Fibroblast of villous mesenchyme (primary cell): ENCODE data around the gene LMO7. TPM values are rescaled to one million over a fixed set of nuclear protein-coding genes. Genes with fewer than 3 reads are reported as not detected.

Experiments
- DNase-seq: peaks from one replicate; pipeline ENCODE4 v3.0.0-alpha.2; 2010; ENCODE audit warnings: low read depth
- H3K4me3 ChIP-seq: 2 replicates; pipeline ENCODE4 v1.5.1; 2011; ENCODE audit warnings: low read depth, mild to moderate bottlenecking, low read length
- CTCF ChIP-seq: IDR thresholded peaks from 2 replicates; pipeline ENCODE4 v1.5.1; 2012; ENCODE audit warnings: low read depth, mild to moderate bottlenecking, low read length; ENCODE audit not compliant: insufficient read depth
- total RNA-seq: library from RNA; depleted of rRNA; stranded (reverse); fragments of >200 nt; gene quantifications from 2 replicates; pipeline ENCODE4 v1.2.3, GENCODE V29; 2012

The LMO7 gene
- total RNA-seq, 1 donor = 174 TPM

GRCh38 chr13:75635101-75635827 lies 866 bp upstream of the LMO7 start:
- TF ChIP-seq CTCF = no peak
- peak overlapping the region; percentile 78 for H3K4me3 ChIP-seq
- DNase-seq = peak; percentile 47

GRCh38 chr13:75636436-75637180 lies 478 bp downstream of the LMO7 start:
- DNase-seq = peak; percentile 58
- TF ChIP-seq CTCF = no peak

DNA sequence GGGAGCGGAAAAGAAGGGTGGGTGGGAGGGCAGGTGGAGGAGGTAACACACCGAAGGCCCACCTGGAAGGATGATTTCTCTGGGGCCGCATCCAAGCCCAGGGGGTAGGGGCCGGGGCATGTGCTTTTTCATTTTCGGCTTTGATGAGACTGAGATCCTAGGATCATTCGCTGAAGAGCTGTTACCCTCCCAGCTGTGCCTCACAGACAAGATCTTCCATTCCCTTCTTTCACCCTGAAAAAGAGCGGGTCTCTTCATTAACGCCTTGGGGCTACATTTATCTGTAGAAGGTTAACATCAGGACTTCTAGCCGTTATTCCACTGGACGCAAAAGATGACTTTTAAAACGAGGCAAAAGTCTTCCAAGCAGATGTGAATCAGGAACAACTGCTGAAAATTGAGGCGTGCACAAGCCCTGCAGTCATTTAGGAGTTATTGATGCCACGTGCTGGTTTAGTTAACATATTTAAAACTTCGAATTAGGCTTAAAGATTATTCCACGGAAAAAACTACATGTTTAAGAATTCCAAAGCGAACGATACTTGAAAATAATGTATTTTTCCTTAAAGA lies 1.1 kb downstream of the LMO7 start:
- peak; percentile 42 for DNase-seq
- peak overlapping the region; percentile 78 for H3K4me3 ChIP-seq
- TF ChIP-seq CTCF = no peak

More at GRCh38 chr13:75636436-75637180, 478 bp downstream of the LMO7 start:
- peak overlapping the region; percentile 78 for H3K4me3 ChIP-seq

DNA sequence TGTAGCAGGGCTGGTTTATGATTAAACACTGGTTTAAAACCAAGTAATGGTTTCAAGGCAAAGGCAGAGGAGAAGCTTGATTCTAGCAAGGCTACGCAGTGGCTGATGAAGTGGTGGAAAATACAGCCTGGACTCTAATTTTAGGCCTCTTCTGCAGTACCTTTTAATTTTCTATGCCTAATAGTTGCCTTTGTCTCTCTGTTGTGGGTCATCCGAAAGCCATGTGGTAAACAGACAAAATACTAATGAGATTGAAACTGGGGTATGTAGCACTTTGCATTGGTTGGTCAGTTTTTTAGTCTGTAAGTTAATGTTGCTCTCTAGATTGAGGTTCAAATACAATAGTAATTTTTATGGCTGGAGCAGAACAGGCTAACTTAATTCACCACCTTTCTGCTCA lies 3.3 kb downstream of the LMO7 start:
- TF ChIP-seq CTCF = no peak
- no peak for DNase-seq
- H3K4me3 ChIP-seq = no peak overlapping the region

- no peak overlapping the region for H3K4me3 ChIP-seq
- DNase-seq = no peak
- TF ChIP-seq CTCF = no peak
These were observed 4.9 kb downstream of the LMO7 start for GRCh38 chr13:75641026-75641425.

DNA sequence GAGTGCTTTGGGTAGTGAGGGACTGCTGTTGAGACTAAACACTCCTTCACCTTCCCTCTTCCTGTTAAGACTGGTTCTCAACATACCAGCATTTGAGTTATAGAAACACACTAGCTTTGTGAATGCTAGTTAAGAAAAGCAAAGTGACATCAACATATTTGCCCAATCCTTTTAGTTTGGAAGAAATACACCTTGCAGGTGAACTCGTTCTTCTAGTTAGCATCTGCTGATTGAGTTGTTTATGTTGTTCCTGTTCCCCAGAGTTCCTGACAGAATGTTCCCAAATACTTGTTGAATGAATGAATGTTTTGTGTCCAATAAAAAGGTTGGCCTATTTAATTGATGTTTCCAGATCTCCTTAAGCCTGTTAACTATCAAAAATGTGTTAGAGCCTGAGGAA lies 7.1 kb downstream of the LMO7 start:
- no peak for DNase-seq
- H3K4me3 ChIP-seq = no peak overlapping the region
- no peak for TF ChIP-seq CTCF
